Activated T-cell treated with anti-CD3 and anti-CD28 coated beads for 4 hours (primary cell): Measurements from ENCODE around the gene SPRR1A.
"Not testable (repeated sequence)": the region's sequence is repeated elsewhere in the genome, so short reads cannot be mapped to it uniquely, and the experiment has no call there.

Experiments
- DNase-seq: peaks from one replicate; pipeline ENCODE4 v3.0.0-alpha.2; 2020

SPRR1A gene

GRCh38 chr1:152976688-152977087 lies 7.2 kb upstream of the SPRR1A start:
- no peak for DNase-seq

GRCh38 chr1:152977614-152978013 lies 6.3 kb upstream of the SPRR1A start:
- DNase-seq: no peak

GRCh38 chr1:152980676-152981075 lies 3.2 kb upstream of the SPRR1A start:
- no peak for DNase-seq

GRCh38 chr1:152981146-152981871 lies 2.6 kb upstream of the SPRR1A start:
- DNase-seq: no peak

GRCh38 chr1:152982076-152982475 lies 1.8 kb upstream of the SPRR1A start:
- DNase-seq: no peak

GRCh38 chr1:152983234-152983633 lies 647 bp upstream of the SPRR1A start:
- DNase-seq: no peak

- no peak for DNase-seq
These were observed 2.7 kb downstream of the SPRR1A start for GRCh38 chr1:152986578-152986977.

- DNase-seq: no peak
These were observed 9.3 kb downstream of the SPRR1A start for GRCh38 chr1:152993186-152993585.

- no peak for DNase-seq
These were observed 12.0 kb downstream of the SPRR1A start for GRCh38 chr1:152995842-152996241.

- DNase-seq: no peak
These were observed 12.9 kb downstream of the SPRR1A start for GRCh38 chr1:152996633-152997400.

- no peak for DNase-seq
These were observed 14.0 kb downstream of the SPRR1A start for GRCh38 chr1:152997901-152998300.

GRCh38 chr1:152998476-152998875 lies 14.6 kb downstream of the SPRR1A start:
- DNase-seq: no peak

GRCh38 chr1:152999818-153000217 lies 15.9 kb downstream of the SPRR1A start:
- no peak for DNase-seq

GRCh38 chr1:153000294-153000693 lies 16.4 kb downstream of the SPRR1A start:
- DNase-seq: no peak

GRCh38 chr1:153001382-153001781 lies 17.5 kb downstream of the SPRR1A start, which contains the start of gene SPRR3:
TSS of gene SPRR3 (plus strand) at chr1:153001749. CDS start at chr1:153003021, 1,272 bp downstream.
- DNase-seq: no peak

GRCh38 chr1:153011235-153011758 lies 27.4 kb downstream of the SPRR1A start:
- not testable (repeated sequence) for DNase-seq

GRCh38 chr1:153021829-153022228 lies 37.9 kb downstream of the SPRR1A start:
- DNase-seq: not testable (repeated sequence)

GRCh38 chr1:153022340-153022739 lies 38.5 kb downstream of the SPRR1A start:
- DNase-seq: not testable (repeated sequence)

GRCh38 chr1:153023109-153023508 lies 39.2 kb downstream of the SPRR1A start:
- DNase-seq: no peak

- DNase-seq: no peak
These were observed 40.5 kb downstream of the SPRR1A start for GRCh38 chr1:153024413-153024812.

GRCh38 chr1:153025797-153026196 lies 41.9 kb downstream of the SPRR1A start:
- no peak for DNase-seq

GRCh38 chr1:153028766-153029165 lies 44.9 kb downstream of the SPRR1A start:
- no peak for DNase-seq

GRCh38 chr1:153030895-153031294 lies 47.0 kb downstream of the SPRR1A start, which contains the start of gene SPRR1B:
TSS of gene SPRR1B (plus strand) at chr1:153031203. CDS start at chr1:153032346, 1,143 bp downstream.
- DNase-seq: no peak

GRCh38 chr1:153032073-153032472 lies 48.2 kb downstream of the SPRR1A start:
- DNase-seq: no peak
